ENCODE data around the gene PSMD10. TPM values are rescaled to one million over a fixed set of nuclear protein-coding genes. Genes with fewer than 3 reads are reported as not detected.

The PSMD10 gene
- total RNA-seq, 1 experiment from 2014 or later, result 88.6 TPM

DNA sequence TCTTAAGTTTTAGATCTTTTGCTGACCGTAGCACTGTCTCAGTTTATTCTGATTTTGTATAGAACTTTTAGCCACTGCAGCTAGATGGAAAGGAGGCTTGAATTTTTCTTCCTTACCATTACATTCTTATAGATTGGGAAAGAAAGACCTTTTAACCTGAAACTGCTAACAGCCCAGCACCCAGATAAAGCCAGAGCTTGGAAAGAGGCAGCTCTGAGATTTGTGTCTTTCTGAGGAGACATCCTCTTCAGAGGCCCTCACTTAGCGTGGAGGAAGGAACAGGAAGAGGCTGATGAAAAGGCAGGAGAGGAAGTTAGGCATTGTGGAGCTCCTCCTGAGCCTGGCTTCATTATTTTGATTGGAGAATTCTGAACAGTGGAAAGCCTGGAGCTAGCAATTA lies 35.3 kb upstream of the PSMD10 start:
- intact Hi-C loops (cut with micrococcal nuclease; ENCODE audit: unreplicated experiment), result no loop called here
- Histone ChIP-seq H3K9me3 (ENCODE audit: control insufficient read depth, insufficient read depth, low read depth, low read length) (no peaks in the 10 kb centered on the region), H3K27me3 (ENCODE audit: control insufficient read depth, insufficient read depth, low read length) (no peaks in the 10 kb centered on the region), H3K36me3 (ENCODE audit: control insufficient read depth, insufficient read depth, low read length) (no peaks in the 10 kb centered on the region), H3K27ac (ENCODE audit: low read length) (no peak overlapping the region), H3K4me3 (ENCODE audit: low read depth in 2 of 2, low read length in 2 of 2) (no peak overlapping the region), H3K4me1 (ENCODE audit: control insufficient read depth, insufficient read depth, low read length) (no peaks in the 10 kb centered on the region)
- no TSS peak for BruUV-seq (replicated peaks)
- no peak for TF ChIP-seq POLR2AphosphoS5 (IDR thresholded peaks at IDR 0.05; ENCODE audit: low read depth, low read length)
- TF ChIP-seq TCF7L2 (IDR thresholded peaks at IDR 0.05; ENCODE audit: low read depth, low read length), result no peak
- no peak for TF ChIP-seq SIN3A (IDR thresholded peaks at IDR 0.05; ENCODE audit: borderline replicate concordance, insufficient read depth, low read depth, low read length)
- TF ChIP-seq, protein P1, sequence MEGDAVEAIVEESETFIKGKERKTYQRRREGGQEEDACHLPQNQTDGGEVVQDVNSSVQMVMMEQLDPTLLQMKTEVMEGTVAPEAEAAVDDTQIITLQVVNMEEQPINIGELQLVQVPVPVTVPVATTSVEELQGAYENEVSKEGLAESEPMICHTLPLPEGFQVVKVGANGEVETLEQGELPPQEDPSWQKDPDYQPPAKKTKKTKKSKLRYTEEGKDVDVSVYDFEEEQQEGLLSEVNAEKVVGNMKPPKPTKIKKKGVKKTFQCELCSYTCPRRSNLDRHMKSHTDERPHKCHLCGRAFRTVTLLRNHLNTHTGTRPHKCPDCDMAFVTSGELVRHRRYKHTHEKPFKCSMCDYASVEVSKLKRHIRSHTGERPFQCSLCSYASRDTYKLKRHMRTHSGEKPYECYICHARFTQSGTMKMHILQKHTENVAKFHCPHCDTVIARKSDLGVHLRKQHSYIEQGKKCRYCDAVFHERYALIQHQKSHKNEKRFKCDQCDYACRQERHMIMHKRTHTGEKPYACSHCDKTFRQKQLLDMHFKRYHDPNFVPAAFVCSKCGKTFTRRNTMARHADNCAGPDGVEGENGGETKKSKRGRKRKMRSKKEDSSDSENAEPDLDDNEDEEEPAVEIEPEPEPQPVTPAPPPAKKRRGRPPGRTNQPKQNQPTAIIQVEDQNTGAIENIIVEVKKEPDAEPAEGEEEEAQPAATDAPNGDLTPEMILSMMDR (IDR thresholded peaks at IDR 0.05), result no peak
- TF ChIP-seq, protein P2, sequence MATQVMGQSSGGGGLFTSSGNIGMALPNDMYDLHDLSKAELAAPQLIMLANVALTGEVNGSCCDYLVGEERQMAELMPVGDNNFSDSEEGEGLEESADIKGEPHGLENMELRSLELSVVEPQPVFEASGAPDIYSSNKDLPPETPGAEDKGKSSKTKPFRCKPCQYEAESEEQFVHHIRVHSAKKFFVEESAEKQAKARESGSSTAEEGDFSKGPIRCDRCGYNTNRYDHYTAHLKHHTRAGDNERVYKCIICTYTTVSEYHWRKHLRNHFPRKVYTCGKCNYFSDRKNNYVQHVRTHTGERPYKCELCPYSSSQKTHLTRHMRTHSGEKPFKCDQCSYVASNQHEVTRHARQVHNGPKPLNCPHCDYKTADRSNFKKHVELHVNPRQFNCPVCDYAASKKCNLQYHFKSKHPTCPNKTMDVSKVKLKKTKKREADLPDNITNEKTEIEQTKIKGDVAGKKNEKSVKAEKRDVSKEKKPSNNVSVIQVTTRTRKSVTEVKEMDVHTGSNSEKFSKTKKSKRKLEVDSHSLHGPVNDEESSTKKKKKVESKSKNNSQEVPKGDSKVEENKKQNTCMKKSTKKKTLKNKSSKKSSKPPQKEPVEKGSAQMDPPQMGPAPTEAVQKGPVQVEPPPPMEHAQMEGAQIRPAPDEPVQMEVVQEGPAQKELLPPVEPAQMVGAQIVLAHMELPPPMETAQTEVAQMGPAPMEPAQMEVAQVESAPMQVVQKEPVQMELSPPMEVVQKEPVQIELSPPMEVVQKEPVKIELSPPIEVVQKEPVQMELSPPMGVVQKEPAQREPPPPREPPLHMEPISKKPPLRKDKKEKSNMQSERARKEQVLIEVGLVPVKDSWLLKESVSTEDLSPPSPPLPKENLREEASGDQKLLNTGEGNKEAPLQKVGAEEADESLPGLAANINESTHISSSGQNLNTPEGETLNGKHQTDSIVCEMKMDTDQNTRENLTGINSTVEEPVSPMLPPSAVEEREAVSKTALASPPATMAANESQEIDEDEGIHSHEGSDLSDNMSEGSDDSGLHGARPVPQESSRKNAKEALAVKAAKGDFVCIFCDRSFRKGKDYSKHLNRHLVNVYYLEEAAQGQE (IDR thresholded peaks at IDR 0.05; ENCODE audit: insufficient read depth in 1 of 2, low read depth in 2 of 2, low read length in 1 of 2), result no peak
- POLR2A ChIA-PET, result no interaction called here
- ATAC-seq (no peak), DNase-seq (ENCODE audit: low read depth, low spot score) (no peak)
- CTCF ChIA-PET, result no interaction called here
- in situ Hi-C loops (cut with HindIII; ENCODE audit: low pct_unique_long_range_greater_than_20kb, low sequenced_read_pairs), result no loop called here

DNA sequence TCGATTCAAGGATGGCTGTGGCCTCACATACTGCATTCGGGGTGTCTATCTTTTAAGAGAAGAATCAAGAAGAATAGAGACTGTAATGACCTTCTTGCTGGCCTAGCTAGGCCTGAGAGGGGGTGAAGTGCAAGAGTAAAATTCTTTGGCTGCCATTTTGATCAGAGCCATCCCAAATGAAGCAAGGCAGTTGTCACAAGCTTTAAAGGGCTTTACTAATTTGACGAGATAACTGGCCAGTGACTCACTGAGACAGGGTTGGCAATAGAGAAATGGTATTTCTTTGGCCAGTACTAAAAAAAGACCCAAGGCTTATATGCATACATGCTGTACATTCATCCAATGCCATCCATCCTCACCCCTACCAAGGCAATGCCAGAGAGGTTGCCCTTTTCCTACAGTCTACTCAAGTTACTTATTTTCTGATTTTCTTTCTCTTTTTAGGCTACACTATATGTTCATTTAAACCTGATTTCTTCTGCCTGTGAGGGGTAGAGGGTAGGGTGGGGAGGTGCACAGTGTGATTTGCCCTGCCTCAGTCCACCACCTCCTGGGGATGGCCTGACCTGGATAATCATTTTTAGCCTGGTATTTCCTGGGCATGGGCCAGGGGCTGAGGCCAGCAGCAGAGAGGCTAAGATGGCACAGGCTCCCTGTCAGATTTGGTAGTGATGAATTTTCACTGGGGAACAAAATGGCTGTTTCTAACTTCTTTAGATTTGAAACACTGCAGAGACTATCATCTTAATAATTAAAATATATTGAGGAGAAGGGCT lies 32.4 kb upstream of the PSMD10 start:
- no TSS peak for BruUV-seq (replicated peaks)
- in situ Hi-C loops (cut with HindIII; ENCODE audit: low pct_unique_long_range_greater_than_20kb, low sequenced_read_pairs), result no loop called here
- POLR2A ChIA-PET, result no interaction called here
- H3K27me3 ChIP-seq (ENCODE audit: control insufficient read depth, insufficient read depth, low read length), result no peaks in the 10 kb centered on the region
- CTCF ChIA-PET, result no interaction called here
- no peak overlapping the region for H3K4me3 ChIP-seq (ENCODE audit: low read depth in 2 of 2, low read length in 2 of 2)
- no peak overlapping the region for H3K27ac ChIP-seq (ENCODE audit: low read length)
- intact Hi-C loops (cut with micrococcal nuclease; ENCODE audit: unreplicated experiment), result no loop called here
- no peak for DNase-seq (ENCODE audit: low read depth, low spot score)
- no peaks in the 10 kb centered on the region for H3K4me1 ChIP-seq (ENCODE audit: control insufficient read depth, insufficient read depth, low read length)
- no peaks in the 10 kb centered on the region for H3K36me3 ChIP-seq (ENCODE audit: control insufficient read depth, insufficient read depth, low read length)
- TF ChIP-seq, protein P1 (IDR thresholded peaks at IDR 0.05), result no peak
- TF ChIP-seq POLR2AphosphoS5 (IDR thresholded peaks at IDR 0.05; ENCODE audit: low read depth, low read length), result no peak
- TF ChIP-seq, protein P2 (IDR thresholded peaks at IDR 0.05; ENCODE audit: insufficient read depth in 1 of 2, low read depth in 2 of 2, low read length in 1 of 2), result no peak
- no peak for TF ChIP-seq SIN3A (IDR thresholded peaks at IDR 0.05; ENCODE audit: borderline replicate concordance, insufficient read depth, low read depth, low read length)
- TF ChIP-seq TCF7L2 (IDR thresholded peaks at IDR 0.05; ENCODE audit: low read depth, low read length), result no peak
- H3K9me3 ChIP-seq (ENCODE audit: control insufficient read depth, insufficient read depth, low read depth, low read length), result no peaks in the 10 kb centered on the region
- no peak for ATAC-seq
